HFFc6 (cell line): Measurements from ENCODE around the gene PANX2. TPM values are rescaled to one million over a fixed set of nuclear protein-coding genes. Genes with fewer than 3 reads are reported as not detected.

Source experiments
- DNase-seq: peaks from one replicate; pipeline ENCODE4 v3.0.0-alpha.2; 2018
- H3K27ac Mint-ChIP-seq: 2 replicates; pipeline ENCODE4 v1.8.0; 2020; ENCODE audit warnings: mild to moderate bottlenecking, mixed read lengths
- H3K27me3 Mint-ChIP-seq: 2 replicates; pipeline ENCODE4 v1.8.0; 2021; ENCODE audit warnings: mild to moderate bottlenecking, moderate library complexity, mixed read lengths; ENCODE audit not compliant: insufficient read depth
- H3K36me3 Mint-ChIP-seq: 2 replicates; pipeline ENCODE4 v1.8.0; 2021; ENCODE audit warnings: low read depth, mixed read lengths
- H3K4me1 Mint-ChIP-seq: 2 replicates; pipeline ENCODE4 v1.8.0; 2020; ENCODE audit warnings: low read depth, mixed read lengths
- H3K4me3 Mint-ChIP-seq: 2 replicates; pipeline ENCODE4 v1.8.0; 2020; ENCODE audit warnings: mild to moderate bottlenecking, moderate library complexity, mixed read lengths
- H3K9me3 Mint-ChIP-seq: 2 replicates; pipeline ENCODE4 v1.8.0; 2020; ENCODE audit warnings: mild to moderate bottlenecking, mixed read lengths
- total RNA-seq, 6 experiments: library from RNA; stranded (reverse); fragmentation: NEBNext Ultra II Directional; extraction: Animal tissue kit (Norgen Biotek cat#: 25700); gene quantifications; 2 replicates in 1 of 6; 3 replicates in 5 of 6; pipeline ENCODE4 v1.2.3, GENCODE V29; 2021
- TF ChIP-seq, protein P1 (sequence below): fragments of 200-600 bp; sonication (generic); IDR thresholded peaks from 2 replicates; pipeline ENCODE4 v1.5.0; 2021; ENCODE audit warnings: antibody characterized with exemption, mild to moderate bottlenecking

The PANX2 gene
- total RNA-seq, 6 experiments from 2014 or later = 1.2 to 2.3 (median 1.3) TPM

DNA sequence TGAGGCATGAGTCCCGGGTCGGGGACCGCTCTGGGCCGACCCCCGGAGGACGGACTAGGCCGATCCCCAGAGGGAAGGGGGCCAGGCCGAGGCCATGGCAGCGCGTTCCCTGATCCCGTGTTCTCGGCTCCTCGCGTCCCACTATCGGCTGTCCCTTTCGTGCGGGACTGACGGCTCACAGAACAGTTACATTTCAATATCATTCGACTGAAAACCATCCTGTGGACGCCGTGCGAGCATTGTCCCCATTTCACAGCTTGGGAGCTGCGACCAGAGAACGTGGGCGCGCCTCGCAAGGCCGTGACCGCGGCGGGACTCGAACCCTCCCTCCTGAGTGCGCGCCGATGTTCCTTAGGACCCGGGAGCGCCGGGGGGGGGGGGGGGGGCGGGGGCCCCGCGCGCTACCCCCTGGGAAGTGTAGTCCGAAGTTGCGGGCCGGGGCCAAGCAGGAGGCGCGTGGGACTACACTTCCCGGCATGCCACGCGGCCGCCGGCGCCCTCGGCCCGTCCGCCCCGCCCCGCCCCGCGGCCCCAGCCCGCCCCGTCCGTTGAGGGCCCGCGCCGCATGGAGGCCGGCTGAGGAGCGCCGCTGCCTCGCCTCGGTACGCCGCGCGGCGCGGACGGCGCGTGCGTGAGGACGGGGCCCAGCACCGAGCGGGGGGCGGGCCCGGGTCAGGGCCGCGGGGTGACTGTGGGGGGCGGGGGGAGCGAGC lies 15.0 kb downstream of the PANX2 start, which contains the start of gene TRABD:
Gene TRABD, plus strand, starts transcription at position 539 of the 713 bp plus-strand sequence. CDS start 7,148 bp downstream, outside the sequence.
- H3K9me3 Mint-ChIP-seq = no peaks in the 10 kb centered on the region
- peak within 1 kb of the TSS; percentile 83 for H3K27ac Mint-ChIP-seq
- peak within 1 kb of the TSS; percentile 91 for H3K4me3 Mint-ChIP-seq
- H3K27me3 Mint-ChIP-seq = peaks cover 5% of the 10 kb centered on the region
- H3K36me3 Mint-ChIP-seq = peaks cover 5% of the 10 kb centered on the region; the same call in 1 of the 2 replicates
- TF ChIP-seq, protein P1, sequence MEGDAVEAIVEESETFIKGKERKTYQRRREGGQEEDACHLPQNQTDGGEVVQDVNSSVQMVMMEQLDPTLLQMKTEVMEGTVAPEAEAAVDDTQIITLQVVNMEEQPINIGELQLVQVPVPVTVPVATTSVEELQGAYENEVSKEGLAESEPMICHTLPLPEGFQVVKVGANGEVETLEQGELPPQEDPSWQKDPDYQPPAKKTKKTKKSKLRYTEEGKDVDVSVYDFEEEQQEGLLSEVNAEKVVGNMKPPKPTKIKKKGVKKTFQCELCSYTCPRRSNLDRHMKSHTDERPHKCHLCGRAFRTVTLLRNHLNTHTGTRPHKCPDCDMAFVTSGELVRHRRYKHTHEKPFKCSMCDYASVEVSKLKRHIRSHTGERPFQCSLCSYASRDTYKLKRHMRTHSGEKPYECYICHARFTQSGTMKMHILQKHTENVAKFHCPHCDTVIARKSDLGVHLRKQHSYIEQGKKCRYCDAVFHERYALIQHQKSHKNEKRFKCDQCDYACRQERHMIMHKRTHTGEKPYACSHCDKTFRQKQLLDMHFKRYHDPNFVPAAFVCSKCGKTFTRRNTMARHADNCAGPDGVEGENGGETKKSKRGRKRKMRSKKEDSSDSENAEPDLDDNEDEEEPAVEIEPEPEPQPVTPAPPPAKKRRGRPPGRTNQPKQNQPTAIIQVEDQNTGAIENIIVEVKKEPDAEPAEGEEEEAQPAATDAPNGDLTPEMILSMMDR = no peak
- peaks cover 15% of the 10 kb centered on the region; the same call in 1 of the 2 replicates for H3K4me1 Mint-ChIP-seq
- peak; percentile 81 for DNase-seq

GRCh38 chr22:50186181-50186714 lies 15.7 kb downstream of the PANX2 start:
- H3K27me3 Mint-ChIP-seq = peaks cover 4% of the 10 kb centered on the region; the same call in 1 of the 2 replicates
- no peak for DNase-seq
- peak overlapping the region; percentile 91 for H3K4me3 Mint-ChIP-seq
- peaks cover 5% of the 10 kb centered on the region; the same call in 1 of the 2 replicates for H3K36me3 Mint-ChIP-seq
- no peaks in the 10 kb centered on the region for H3K9me3 Mint-ChIP-seq
- TF ChIP-seq, protein P1 = no peak; the same call in 1 of the 2 replicates
- H3K4me1 Mint-ChIP-seq = peaks cover 19% of the 10 kb centered on the region
- H3K27ac Mint-ChIP-seq = peak overlapping the region; percentile 83

GRCh38 chr22:50186761-50187523 lies 16.4 kb downstream of the PANX2 start:
- Mint-ChIP-seq H3K4me1 (peaks cover 26% of the 10 kb centered on the region), H3K27ac (peak overlapping the region; percentile 83), H3K4me3 (peak overlapping the region; percentile 91), H3K36me3 (peaks cover 5% of the 10 kb centered on the region; the same call in 1 of the 2 replicates), H3K9me3 (no peaks in the 10 kb centered on the region), H3K27me3 (peaks cover 4% of the 10 kb centered on the region; the same call in 1 of the 2 replicates)
- TF ChIP-seq, protein P1 = no peak
- no peak for DNase-seq

- Mint-ChIP-seq H3K4me1 (peaks cover 31% of the 10 kb centered on the region), H3K9me3 (no peaks in the 10 kb centered on the region), H3K27ac (no peak overlapping the region), H3K27me3 (peaks cover 4% of the 10 kb centered on the region), H3K4me3 (no peak overlapping the region), H3K36me3 (peaks cover 5% of the 10 kb centered on the region; the same call in 1 of the 2 replicates)
- DNase-seq = no peak
- TF ChIP-seq, protein P1 = no peak
These were observed 17.8 kb downstream of the PANX2 start for GRCh38 chr22:50188356-50188755.

GRCh38 chr22:50189184-50189848 lies 18.8 kb downstream of the PANX2 start:
- TF ChIP-seq, protein P1 = no peak
- H3K4me3 Mint-ChIP-seq = no peak overlapping the region
- H3K27ac Mint-ChIP-seq = no peak overlapping the region
- peaks cover 4% of the 10 kb centered on the region for H3K27me3 Mint-ChIP-seq
- H3K9me3 Mint-ChIP-seq = no peaks in the 10 kb centered on the region
- peaks cover 5% of the 10 kb centered on the region; the same call in 1 of the 2 replicates for H3K36me3 Mint-ChIP-seq
- no peak for DNase-seq
- H3K4me1 Mint-ChIP-seq = peaks cover 31% of the 10 kb centered on the region
